KMS-11 (cell line): ENCODE data around the gene MCRS1.
A peak's percentile ranks its signal among the peaks of the same experiment; 100 is the strongest.
"Not testable (repeated sequence)": the region's sequence is repeated elsewhere in the genome, so short reads cannot be mapped to it uniquely, and the experiment has no call there.

Experiments
- H2AFZ ChIP-seq: fragments of 200-600 bp; sonication (generic); 2 replicates; pipeline ENCODE4 v1.6.1; 2016; ENCODE audit warnings: antibody characterized with exemption, mixed run types, low read depth
- H3K27ac ChIP-seq: fragments of 200-600 bp; sonication (generic); 2 replicates; pipeline ENCODE4 v1.6.1; 2016; ENCODE audit warnings: mild to moderate bottlenecking, mixed run types
- H3K27me3 ChIP-seq: fragments of 200-600 bp; sonication (generic); 2 replicates; pipeline ENCODE4 v1.6.1; 2017; ENCODE audit warnings: mild to moderate bottlenecking, low read depth, mixed run types, moderate library complexity; ENCODE audit not compliant: insufficient read depth
- H3K36me3 ChIP-seq: fragments of 200-600 bp; sonication (generic); 2 replicates; pipeline ENCODE4 v1.6.1; 2017; ENCODE audit warnings: mild to moderate bottlenecking, mixed run types; ENCODE audit not compliant: insufficient read depth
- H3K4me1 ChIP-seq: fragments of 200-600 bp; sonication (generic); 2 replicates; pipeline ENCODE4 v1.6.1; 2016; ENCODE audit warnings: mild to moderate bottlenecking, low read depth, mixed run types; ENCODE audit not compliant: poor library complexity, severe bottlenecking
- H3K4me2 ChIP-seq: fragments of 200-600 bp; sonication (generic); 2 replicates; pipeline ENCODE4 v1.7.0; 2016; ENCODE audit warnings: mild to moderate bottlenecking, mixed run types
- H3K4me3 ChIP-seq: fragments of 200-600 bp; sonication (generic); IDR thresholded peaks from 2 replicates; pipeline ENCODE4 v1.6.1; 2017; ENCODE audit warnings: low read depth, low read length, mixed read lengths; ENCODE audit not compliant: insufficient read depth
- H3K79me2 ChIP-seq: fragments of 200-600 bp; sonication (generic); 2 replicates; pipeline ENCODE4 v1.6.1; 2016; ENCODE audit warnings: low read depth, mixed run types; ENCODE audit not compliant: insufficient read depth
- H3K9ac ChIP-seq: fragments of 200-600 bp; sonication (generic); 2 replicates; pipeline ENCODE4 v1.6.1; 2016; ENCODE audit warnings: mild to moderate bottlenecking, mixed run types
- H4K20me1 ChIP-seq: fragments of 200-600 bp; sonication (generic); 2 replicates; pipeline ENCODE4 v1.6.1; 2016; ENCODE audit warnings: mild to moderate bottlenecking, mixed run types; ENCODE audit not compliant: insufficient read depth
- TF ChIP-seq, protein P1 (sequence below): fragments of 200-600 bp; sonication (generic); conservative IDR thresholded peaks from 2 replicates; pipeline ENCODE4 v1.6.1; 2017; ENCODE audit warnings: low read depth, mild to moderate bottlenecking, antibody characterized with exemption, low read length, moderate library complexity, mixed read lengths

Gene MCRS1

DNA sequence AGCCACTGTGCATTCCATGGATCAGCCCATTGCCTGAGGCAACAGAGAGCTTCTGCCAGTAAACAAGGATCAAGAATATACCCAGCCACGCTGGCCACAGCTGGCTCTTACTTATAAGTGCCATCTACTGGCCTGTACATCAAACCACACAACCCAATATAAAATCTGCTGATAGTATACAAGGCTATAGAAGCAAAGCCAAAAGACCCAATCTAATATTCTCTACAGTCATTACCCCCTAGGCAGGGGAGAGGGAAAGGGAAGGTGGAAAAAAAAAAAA lies 41.9 kb upstream of the MCRS1 start:
- no peaks in the 10 kb centered on the region for H3K36me3 ChIP-seq
- H3K27me3 ChIP-seq = no peaks in the 10 kb centered on the region
- no peaks in the 10 kb centered on the region for H3K79me2 ChIP-seq

DNA sequence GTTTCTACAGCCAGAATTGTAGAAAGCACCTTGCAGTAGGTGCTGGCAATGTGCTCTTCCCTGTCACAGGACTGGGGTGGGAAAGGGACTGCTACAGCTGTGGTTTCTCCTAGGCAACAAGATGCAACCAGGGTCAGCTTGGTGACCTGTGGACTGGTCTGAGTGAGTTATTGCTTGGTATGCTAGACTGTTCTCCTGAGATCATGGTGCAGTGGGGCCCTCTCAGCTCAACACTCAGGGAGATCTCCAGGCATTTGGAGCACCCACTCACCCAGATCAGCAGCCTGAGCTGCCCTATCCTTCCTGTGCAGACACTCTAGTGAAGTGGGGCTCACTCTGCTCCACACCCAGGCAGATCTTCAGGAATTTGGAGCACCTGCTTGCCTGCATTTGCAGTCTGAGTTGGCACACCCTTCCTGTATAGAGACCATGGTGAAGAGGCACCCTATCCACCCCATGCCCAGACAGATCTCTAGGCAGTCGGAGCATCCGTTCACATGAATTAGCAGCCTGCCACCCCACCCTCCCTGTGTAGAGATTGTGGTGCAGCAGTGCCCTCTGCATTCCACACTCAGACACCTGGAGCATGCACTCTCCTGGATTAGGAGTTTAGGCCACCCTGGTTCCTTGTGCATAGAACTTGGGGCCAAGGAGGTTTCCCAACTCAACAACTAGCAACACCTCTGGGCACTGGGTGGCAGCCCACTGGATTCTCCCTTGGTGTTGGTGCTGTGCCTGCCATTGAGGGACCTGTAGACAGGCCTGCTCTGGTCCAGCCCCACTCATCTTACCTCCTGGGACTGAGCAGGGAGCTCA lies 41.3 kb upstream of the MCRS1 start:
- Histone ChIP-seq H3K79me2 (no peaks in the 10 kb centered on the region), H3K27ac (no peak overlapping the region), H2AFZ (no peak overlapping the region), H3K36me3 (no peaks in the 10 kb centered on the region), H3K9ac (no peak overlapping the region), H3K27me3 (no peaks in the 10 kb centered on the region), H4K20me1 (no peaks in the 10 kb centered on the region), H3K4me1 (no peaks in the 10 kb centered on the region), H3K4me3 (no peak overlapping the region), H3K4me2 (no peak overlapping the region)
- TF ChIP-seq, protein P1, sequence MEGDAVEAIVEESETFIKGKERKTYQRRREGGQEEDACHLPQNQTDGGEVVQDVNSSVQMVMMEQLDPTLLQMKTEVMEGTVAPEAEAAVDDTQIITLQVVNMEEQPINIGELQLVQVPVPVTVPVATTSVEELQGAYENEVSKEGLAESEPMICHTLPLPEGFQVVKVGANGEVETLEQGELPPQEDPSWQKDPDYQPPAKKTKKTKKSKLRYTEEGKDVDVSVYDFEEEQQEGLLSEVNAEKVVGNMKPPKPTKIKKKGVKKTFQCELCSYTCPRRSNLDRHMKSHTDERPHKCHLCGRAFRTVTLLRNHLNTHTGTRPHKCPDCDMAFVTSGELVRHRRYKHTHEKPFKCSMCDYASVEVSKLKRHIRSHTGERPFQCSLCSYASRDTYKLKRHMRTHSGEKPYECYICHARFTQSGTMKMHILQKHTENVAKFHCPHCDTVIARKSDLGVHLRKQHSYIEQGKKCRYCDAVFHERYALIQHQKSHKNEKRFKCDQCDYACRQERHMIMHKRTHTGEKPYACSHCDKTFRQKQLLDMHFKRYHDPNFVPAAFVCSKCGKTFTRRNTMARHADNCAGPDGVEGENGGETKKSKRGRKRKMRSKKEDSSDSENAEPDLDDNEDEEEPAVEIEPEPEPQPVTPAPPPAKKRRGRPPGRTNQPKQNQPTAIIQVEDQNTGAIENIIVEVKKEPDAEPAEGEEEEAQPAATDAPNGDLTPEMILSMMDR = peak; percentile 32; the same call in 1 of the 2 replicates

More for the DNA sequence above, 41.9 kb upstream of the MCRS1 start:
- no peak overlapping the region for H3K4me2 ChIP-seq
- no peak overlapping the region for H3K4me3 ChIP-seq
- H2AFZ ChIP-seq = no peak overlapping the region
- no peak overlapping the region for H3K9ac ChIP-seq
- H3K4me1 ChIP-seq = no peaks in the 10 kb centered on the region
- TF ChIP-seq, protein P1 = 0 out of 2 replicates have a peak, but pooled peaks have one; percentile 23
- no peaks in the 10 kb centered on the region for H4K20me1 ChIP-seq
- no peak overlapping the region for H3K27ac ChIP-seq

DNA sequence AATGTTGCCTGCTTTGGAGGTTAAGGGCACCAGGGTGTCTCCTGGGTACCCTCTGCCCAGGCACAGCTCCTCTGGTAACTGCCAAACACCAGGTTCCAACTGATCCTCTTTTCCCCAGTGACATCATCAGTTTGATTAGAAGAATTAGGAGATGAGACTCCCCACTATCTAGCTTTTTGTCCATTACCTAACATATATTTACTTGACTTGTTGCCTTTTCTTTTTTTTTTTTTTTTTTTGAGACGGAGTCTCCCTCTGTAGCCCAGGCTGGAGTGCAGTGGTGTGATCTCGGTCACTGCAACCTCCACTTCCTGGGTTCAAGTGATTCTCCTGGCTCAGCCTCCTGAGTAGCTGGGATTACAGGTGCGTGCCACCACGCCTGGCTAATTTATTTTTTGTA lies 37.6 kb upstream of the MCRS1 start, which contains the start of gene FAM186B:
TSS of gene FAM186B (minus strand) at position 101 of the 400 bp plus-strand sequence. CDS start 162 bp downstream, outside the sequence.
- H2AFZ ChIP-seq, H4K20me1 ChIP-seq, H3K36me3 ChIP-seq, H3K9ac ChIP-seq, H3K79me2 ChIP-seq, H3K27ac ChIP-seq, H3K27me3 ChIP-seq, H3K4me2 ChIP-seq, H3K4me3 ChIP-seq, H3K4me1 ChIP-seq: not testable (repeated sequence)

DNA sequence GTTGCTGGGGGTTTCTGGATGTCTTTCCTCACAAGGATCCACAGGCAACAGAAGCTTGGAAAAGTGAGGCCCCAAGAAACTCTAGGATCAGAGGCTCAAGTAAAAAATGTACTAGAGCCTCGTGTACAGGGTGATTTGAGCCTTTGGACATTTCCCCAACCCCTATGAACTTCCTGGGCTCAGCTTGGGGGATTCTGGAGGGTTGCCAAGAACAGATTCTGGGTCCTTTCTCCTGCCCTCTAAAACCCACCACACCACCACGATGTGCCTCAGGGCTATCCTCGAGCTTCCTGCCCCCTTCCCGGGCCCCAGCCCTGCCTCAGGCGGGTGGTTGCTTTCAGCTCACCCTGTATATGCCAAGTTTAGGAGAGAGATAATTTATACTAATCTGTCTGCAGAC lies 36.9 kb upstream of the MCRS1 start:
- no peaks in the 10 kb centered on the region for H3K79me2 ChIP-seq
- H3K27me3 ChIP-seq = no peaks in the 10 kb centered on the region
- no peak overlapping the region for H2AFZ ChIP-seq
- no peak overlapping the region for H3K27ac ChIP-seq
- no peaks in the 10 kb centered on the region for H3K4me1 ChIP-seq
- no peaks in the 10 kb centered on the region for H4K20me1 ChIP-seq
- no peak overlapping the region for H3K4me3 ChIP-seq
- no peak overlapping the region for H3K9ac ChIP-seq
- H3K36me3 ChIP-seq = no peaks in the 10 kb centered on the region
- no peak overlapping the region for H3K4me2 ChIP-seq
- TF ChIP-seq, protein P1 = no peak

DNA sequence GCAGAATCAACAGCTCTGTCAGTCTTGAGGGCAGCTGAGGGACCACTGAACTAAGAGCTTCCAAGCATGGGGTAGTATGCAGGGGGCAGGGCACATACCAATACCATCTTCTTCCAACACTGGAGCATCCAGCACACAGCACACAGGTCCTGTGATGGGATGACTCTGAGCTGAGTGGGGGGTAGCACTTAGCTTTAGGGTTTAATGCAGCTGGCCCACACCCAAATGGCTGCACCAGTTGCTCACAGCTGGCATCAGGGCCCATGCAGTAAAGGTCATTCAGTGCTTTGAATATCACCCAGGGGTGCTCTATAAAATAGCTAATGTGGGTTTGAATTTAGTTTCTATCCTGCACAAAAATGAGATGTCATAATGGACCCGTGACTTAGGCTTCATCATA lies 35.8 kb upstream of the MCRS1 start:
- Histone ChIP-seq H3K79me2 (no peaks in the 10 kb centered on the region), H3K4me1 (no peaks in the 10 kb centered on the region), H4K20me1 (no peaks in the 10 kb centered on the region), H3K9ac (no peak overlapping the region), H3K4me2 (no peak overlapping the region), H3K27ac (no peak overlapping the region), H2AFZ (no peak overlapping the region), H3K4me3 (no peak overlapping the region), H3K27me3 (no peaks in the 10 kb centered on the region), H3K36me3 (no peaks in the 10 kb centered on the region)
- TF ChIP-seq, protein P1 = no peak
